Measurements from ENCODE around the gene PEF1.

The PEF1 gene

DNA sequence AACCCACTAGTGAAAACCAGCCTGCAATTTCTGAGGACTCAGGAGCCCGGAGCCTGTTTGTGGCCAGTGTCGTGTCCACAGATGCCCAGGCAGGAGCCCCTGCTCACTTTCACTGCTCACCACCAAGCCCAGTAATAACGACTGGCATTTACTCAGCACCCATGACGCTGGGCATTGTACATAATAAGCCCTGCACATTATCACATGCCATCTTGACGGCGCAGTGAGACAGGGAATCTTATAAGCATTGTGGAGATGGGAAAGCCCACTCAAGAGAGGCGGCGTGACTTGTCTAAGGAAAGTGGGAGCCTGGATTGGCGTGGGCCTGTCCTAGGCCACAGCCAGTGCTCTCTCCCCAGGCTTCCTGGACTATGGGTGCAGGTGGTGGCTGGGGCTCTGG lies 28.8 kb upstream of the PEF1 start:
- TF ChIP-seq, protein P1, sequence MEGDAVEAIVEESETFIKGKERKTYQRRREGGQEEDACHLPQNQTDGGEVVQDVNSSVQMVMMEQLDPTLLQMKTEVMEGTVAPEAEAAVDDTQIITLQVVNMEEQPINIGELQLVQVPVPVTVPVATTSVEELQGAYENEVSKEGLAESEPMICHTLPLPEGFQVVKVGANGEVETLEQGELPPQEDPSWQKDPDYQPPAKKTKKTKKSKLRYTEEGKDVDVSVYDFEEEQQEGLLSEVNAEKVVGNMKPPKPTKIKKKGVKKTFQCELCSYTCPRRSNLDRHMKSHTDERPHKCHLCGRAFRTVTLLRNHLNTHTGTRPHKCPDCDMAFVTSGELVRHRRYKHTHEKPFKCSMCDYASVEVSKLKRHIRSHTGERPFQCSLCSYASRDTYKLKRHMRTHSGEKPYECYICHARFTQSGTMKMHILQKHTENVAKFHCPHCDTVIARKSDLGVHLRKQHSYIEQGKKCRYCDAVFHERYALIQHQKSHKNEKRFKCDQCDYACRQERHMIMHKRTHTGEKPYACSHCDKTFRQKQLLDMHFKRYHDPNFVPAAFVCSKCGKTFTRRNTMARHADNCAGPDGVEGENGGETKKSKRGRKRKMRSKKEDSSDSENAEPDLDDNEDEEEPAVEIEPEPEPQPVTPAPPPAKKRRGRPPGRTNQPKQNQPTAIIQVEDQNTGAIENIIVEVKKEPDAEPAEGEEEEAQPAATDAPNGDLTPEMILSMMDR (IDR thresholded peaks at IDR 0.05; ENCODE audit: low read depth, low read length, missing control alignments) = no peak
- H3K4me3 ChIP-seq (replicated peaks; ENCODE audit: low read depth, low read length) = no peak overlapping the region
- no peak for DNase-seq (ENCODE audit: extremely low read depth, low read depth)

DNA sequence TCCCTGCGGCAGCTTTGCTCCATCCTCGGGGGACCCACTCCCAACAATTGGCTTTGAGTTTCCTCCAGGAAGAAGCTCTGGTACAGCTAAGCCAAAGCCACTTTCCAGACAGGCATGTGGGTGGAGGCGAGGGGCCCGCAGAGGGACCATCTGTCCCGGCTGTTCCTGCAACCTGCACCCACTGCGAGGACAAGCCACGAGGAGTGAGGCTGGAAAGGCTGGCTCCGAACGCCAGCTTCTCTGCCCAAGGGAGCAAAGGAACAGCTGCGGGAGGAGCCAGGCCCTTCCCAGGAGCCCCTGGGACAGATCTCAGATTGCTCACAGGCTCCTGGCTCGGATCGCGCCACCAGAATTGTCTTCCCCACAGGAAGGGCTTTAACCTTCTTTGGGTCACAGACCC lies 28.3 kb upstream of the PEF1 start:
- H3K4me3 ChIP-seq (replicated peaks; ENCODE audit: low read depth, low read length) = no peak overlapping the region
- TF ChIP-seq, protein P1 (IDR thresholded peaks at IDR 0.05; ENCODE audit: low read depth, low read length, missing control alignments) = no peak
- no peak for DNase-seq (ENCODE audit: extremely low read depth, low read depth)

DNA sequence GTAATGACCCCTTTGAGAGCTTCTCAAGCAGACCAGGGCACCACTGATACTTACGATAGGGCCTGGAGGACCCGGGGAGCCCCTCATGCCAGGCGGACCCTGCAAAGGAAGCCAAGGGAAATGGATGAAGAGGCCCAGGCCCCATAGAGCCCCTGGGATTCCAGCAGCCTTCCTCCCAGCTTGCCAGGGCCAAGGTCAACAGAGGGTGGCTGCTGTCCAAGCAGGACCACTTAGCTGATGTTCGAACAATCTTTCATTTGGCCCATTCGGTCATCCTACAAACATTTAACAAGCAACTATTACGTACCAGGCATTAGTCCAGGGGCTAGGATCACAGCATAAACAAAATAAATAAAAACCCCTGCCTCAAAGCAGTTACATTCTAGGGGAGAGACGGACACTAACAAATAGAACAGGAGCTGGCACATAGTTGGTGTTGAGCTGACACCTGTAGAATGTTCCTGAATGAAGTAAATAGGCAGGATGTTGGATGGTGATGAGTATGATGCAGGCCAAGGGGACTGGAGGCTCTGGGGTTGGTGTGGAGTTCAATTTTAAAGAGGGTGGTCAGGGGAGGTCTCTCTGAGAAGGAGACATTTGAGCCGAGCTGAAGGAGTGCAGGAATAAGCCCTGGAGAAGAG lies 27.0 kb upstream of the PEF1 start:
- no peak overlapping the region for H3K4me3 ChIP-seq (replicated peaks; ENCODE audit: low read depth, low read length)
- no peak for DNase-seq (ENCODE audit: extremely low read depth, low read depth)
- TF ChIP-seq, protein P1 (IDR thresholded peaks at IDR 0.05; ENCODE audit: low read depth, low read length, missing control alignments) = no peak

DNA sequence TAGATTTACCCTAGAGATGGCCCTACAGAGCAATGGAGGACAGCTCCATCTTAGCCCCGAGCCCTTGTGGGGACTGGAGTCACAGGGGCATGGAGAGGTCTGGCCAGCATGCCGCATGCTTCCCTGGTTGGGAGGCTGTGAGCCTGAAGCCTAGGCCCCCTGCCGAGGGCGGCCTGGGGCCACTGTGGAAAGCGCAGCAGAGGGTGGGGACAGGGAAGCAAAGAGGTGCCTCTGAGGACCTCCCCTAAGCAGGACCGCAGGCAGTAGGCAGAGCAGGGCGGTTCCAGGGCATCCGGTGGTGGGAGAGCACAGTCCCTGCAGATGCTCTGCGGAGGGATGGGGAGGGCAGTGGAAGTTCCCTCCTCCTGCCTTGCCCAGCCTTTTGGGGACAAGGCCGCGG lies 26.5 kb upstream of the PEF1 start:
- no peak overlapping the region for H3K4me3 ChIP-seq (replicated peaks; ENCODE audit: low read depth, low read length)
- TF ChIP-seq, protein P1 (IDR thresholded peaks at IDR 0.05; ENCODE audit: low read depth, low read length, missing control alignments) = no peak
- DNase-seq (ENCODE audit: extremely low read depth, low read depth) = no peak

DNA sequence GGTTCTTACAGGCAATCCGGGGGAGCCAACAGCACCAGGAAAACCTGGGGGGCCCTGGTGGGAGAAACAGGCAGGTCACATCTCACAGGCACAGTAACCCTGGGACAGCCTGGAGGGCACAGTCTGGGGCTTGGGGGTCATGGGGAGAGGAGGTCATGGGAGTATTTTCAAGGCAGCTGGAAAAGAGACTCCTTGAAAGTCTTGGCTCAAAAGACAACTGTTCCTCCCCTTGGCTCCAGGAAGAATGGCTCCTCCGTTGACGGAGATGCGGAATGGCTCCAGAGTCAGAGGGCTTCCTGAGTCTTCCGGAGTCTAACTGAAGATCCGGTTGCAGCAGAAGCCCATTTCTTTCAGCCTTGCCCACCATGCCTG lies 25.9 kb upstream of the PEF1 start:
- TF ChIP-seq, protein P1 (IDR thresholded peaks at IDR 0.05; ENCODE audit: low read depth, low read length, missing control alignments) = no peak
- no peak overlapping the region for H3K4me3 ChIP-seq (replicated peaks; ENCODE audit: low read depth, low read length)
- no peak for DNase-seq (ENCODE audit: extremely low read depth, low read depth)

DNA sequence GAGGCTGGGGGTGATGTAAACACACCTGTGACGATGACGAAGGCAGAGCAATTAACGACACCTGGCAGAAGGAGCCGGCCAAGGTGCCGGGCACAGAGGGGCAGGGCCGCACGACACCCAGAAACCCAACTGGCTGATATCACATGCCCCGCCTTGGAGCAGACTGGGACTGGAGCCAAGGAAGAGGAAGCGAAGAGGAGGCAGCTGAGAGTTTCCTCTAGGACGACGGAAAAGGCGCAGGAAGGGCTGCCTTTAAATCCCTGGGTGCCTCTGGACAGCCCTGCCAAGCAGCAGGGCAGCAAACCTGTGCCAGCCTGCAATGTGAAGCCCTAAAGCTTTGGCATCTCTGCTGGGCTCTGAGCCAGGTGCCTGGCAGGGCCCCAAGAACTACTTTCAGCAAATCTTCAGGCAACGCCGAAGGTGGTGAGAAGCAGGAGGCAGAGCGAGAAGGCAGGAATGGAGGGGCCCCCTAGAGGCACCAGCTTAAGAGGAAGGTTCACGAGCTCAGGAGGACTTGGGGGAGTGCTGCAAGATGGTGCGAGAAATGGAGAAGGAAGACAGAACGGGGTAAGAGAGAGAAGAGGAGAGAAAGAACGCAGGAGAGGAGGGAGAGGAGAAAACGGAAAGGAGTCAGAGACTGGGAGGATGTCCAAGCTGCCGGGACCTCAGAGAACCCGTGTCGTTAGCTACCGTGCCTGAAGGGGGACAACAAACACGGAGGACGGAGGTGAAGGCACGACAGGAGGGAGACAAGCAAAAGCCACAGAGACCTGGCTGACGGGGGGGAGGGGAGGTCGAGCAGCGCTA lies 25.3 kb upstream of the PEF1 start:
- H3K4me3 ChIP-seq (replicated peaks; ENCODE audit: low read depth, low read length) = no peak overlapping the region
- TF ChIP-seq, protein P1 (IDR thresholded peaks at IDR 0.05; ENCODE audit: low read depth, low read length, missing control alignments) = no peak
- DNase-seq (ENCODE audit: extremely low read depth, low read depth) = no peak
